IMR-90 (cell line): Measurements from ENCODE around the gene ALOX5AP. TPM values are rescaled to one million over a fixed set of nuclear protein-coding genes. Genes with fewer than 3 reads are reported as not detected.
"Not testable (repeated sequence)": the region's sequence is repeated elsewhere in the genome, so short reads cannot be mapped to it uniquely, and the experiment has no call there.

Experiments
- ATAC-seq: fragments of 200-7000 bp; cut with Tn5 transposase; 2 replicates; pipeline ENCODE4 v1.9.1; 2020; ENCODE audit warnings: low read depth, mild to moderate bottlenecking, moderate library complexity
- BruUV-seq: library from RNA; stranded (reverse); fragments of 400-500 nt; replicated peaks from 2 replicates; lab custom pipeline; 2021; lab: Mats Ljungman, UMichigan
- CTCF ChIA-PET: fragments of 300-600 bp; formaldehyde crosslinking; extraction: SDS; loops from one replicate; lab custom pipeline; 2021; ENCODE audit warnings: antibody characterized with exemption; lab: Yijun Ruan, JAX
- POLR2A ChIA-PET: fragments of 300-600 bp; sonication (Branson Sonifier 250); formaldehyde crosslinking; loops from one replicate; lab custom pipeline; 2022; ENCODE audit warnings: antibody characterized with exemption; ENCODE audit not compliant: unreplicated experiment; lab: Charles Lee
- DNase-seq: peaks from one replicate; pipeline ENCODE4 v3.0.0; 2013
- H2AFZ ChIP-seq: replicated peaks from 2 replicates; pipeline ENCODE3; 2013; ENCODE audit warnings: low read length, mild to moderate bottlenecking; ENCODE audit not compliant: poor library complexity
- H2AK5ac ChIP-seq: 2 replicates; pipeline ENCODE4 v1.6.1; 2013; ENCODE audit warnings: low read depth, low read length, inconsistent platforms
- H2AK9ac ChIP-seq: replicated peaks from 2 replicates; pipeline ENCODE3; 2013; ENCODE audit warnings: mild to moderate bottlenecking, low read depth, low read length, moderate library complexity; ENCODE audit not compliant: poor library complexity
- H2BK120ac ChIP-seq: 2 replicates; pipeline ENCODE4 v1.6.1; 2013; ENCODE audit warnings: low read depth, low read length, inconsistent platforms
- H2BK15ac ChIP-seq: 3 replicates; pipeline ENCODE4 v1.6.1; 2013; ENCODE audit warnings: low read depth, low read length, inconsistent platforms
- H2BK20ac ChIP-seq: 2 replicates; pipeline ENCODE4 v1.6.1; 2013; ENCODE audit warnings: low read depth, mild to moderate bottlenecking, inconsistent platforms, low read length, moderate library complexity
- H2BK5ac ChIP-seq: 2 replicates; pipeline ENCODE4 v1.6.1; 2013; ENCODE audit warnings: mild to moderate bottlenecking, low read depth, low read length, inconsistent platforms; ENCODE audit not compliant: poor library complexity, severe bottlenecking
- H3K14ac ChIP-seq: replicated peaks from 2 replicates; pipeline ENCODE4 v1.6.1; 2013; ENCODE audit warnings: low read depth, low read length, inconsistent platforms
- H3K18ac ChIP-seq: 2 replicates; pipeline ENCODE4 v1.6.1; 2013; ENCODE audit warnings: low read depth, low read length, control low read depth
- H3K23ac ChIP-seq: 2 replicates; pipeline ENCODE4 v1.6.1; 2013; ENCODE audit warnings: low read depth, low read length, inconsistent platforms
- H3K27ac ChIP-seq: 2 replicates; pipeline ENCODE4 v1.5.1; 2013; ENCODE audit warnings: mild to moderate bottlenecking, control low read depth, low read length; ENCODE audit not compliant: insufficient read depth
- H3K27me3 ChIP-seq: 2 replicates; pipeline ENCODE4 v1.6.1; 2013; ENCODE audit warnings: low read length; ENCODE audit not compliant: control insufficient read depth, insufficient read depth
- H3K36me3 ChIP-seq: 2 replicates; pipeline ENCODE4 v1.6.1; 2013; ENCODE audit warnings: low read length, mixed read lengths; ENCODE audit not compliant: control insufficient read depth, insufficient read depth
- H3K4ac ChIP-seq: 2 replicates; pipeline ENCODE4 v1.6.1; 2013; ENCODE audit warnings: low read depth, low read length, inconsistent platforms
- H3K4me1 ChIP-seq: 2 replicates; pipeline ENCODE4 v1.6.1; 2013; ENCODE audit warnings: low read length, mixed read lengths; ENCODE audit not compliant: control insufficient read depth, insufficient read depth
- H3K4me2 ChIP-seq: 2 replicates; pipeline ENCODE4 v1.6.1; 2013; ENCODE audit warnings: low read depth, mild to moderate bottlenecking, control low read depth, low read length, moderate library complexity
- H3K4me3 ChIP-seq: 2 replicates; pipeline ENCODE4 v1.5.1; 2013; ENCODE audit warnings: low read depth, mild to moderate bottlenecking, control low read depth, low read length, moderate library complexity; ENCODE audit not compliant: insufficient read depth
- H3K56ac ChIP-seq: 2 replicates; pipeline ENCODE4 v1.6.1; 2013; ENCODE audit warnings: low read length, inconsistent platforms; ENCODE audit not compliant: insufficient read depth; ENCODE audit errors: extremely low read depth
- H3K79me1 ChIP-seq, 2 experiments: 2 replicates each; pipeline ENCODE4 v1.6.1; 2013; ENCODE audit warnings: low read length in 2 of 2, inconsistent platforms in 1 of 2, low read depth in 1 of 2
- H3K9ac ChIP-seq: 2 replicates; pipeline ENCODE4 v1.6.1; 2013; ENCODE audit warnings: low read depth, low read length, control low read depth
- H3K9me1 ChIP-seq: 2 replicates; pipeline ENCODE4 v1.6.1; 2013; ENCODE audit warnings: low read length, inconsistent platforms; ENCODE audit not compliant: insufficient read depth
- H3K9me3 ChIP-seq: 2 replicates; pipeline ENCODE4 v1.6.1; 2013; ENCODE audit warnings: low read length; ENCODE audit not compliant: control insufficient read depth, insufficient read depth
- H4K20me1 ChIP-seq: 2 replicates; pipeline ENCODE4 v1.6.1; 2013; ENCODE audit warnings: low read length, inconsistent platforms; ENCODE audit not compliant: insufficient read depth
- H4K5ac ChIP-seq: 2 replicates; pipeline ENCODE4 v1.6.1; 2013; ENCODE audit warnings: mild to moderate bottlenecking, low read depth, low read length, control low read depth
- H4K8ac ChIP-seq, 2 experiments: 2 replicates each; pipeline ENCODE4 v1.6.1; 2013; ENCODE audit warnings: low read depth in 2 of 2, low read length in 2 of 2, control low read depth in 1 of 2, inconsistent platforms in 1 of 2
- H4K91ac ChIP-seq: 2 replicates; pipeline ENCODE4 v1.6.1; 2013; ENCODE audit warnings: low read depth, low read length, inconsistent platforms; ENCODE audit not compliant: insufficient read depth
- MAZ ChIP-seq: IDR thresholded peaks from 2 replicates; pipeline ENCODE4 v1.6.1; 2012; ENCODE audit warnings: low read depth, mild to moderate bottlenecking, low read length, improper control_type of control experiment, moderate library complexity, borderline replicate concordance
- WGBS, 2 experiments: methylation state at CpG; one replicate each; pipeline versions ENCODE4 v1.1.5 to v1.1.7; 2013; ENCODE audit warnings: missing lambda C conversion rate in 2 of 2; ENCODE audit not compliant: insufficient read length in 1 of 2; ENCODE audit errors: extremely low coverage in 2 of 2; 5-methylcytosine and 5-hydroxymethylcytosine counted together
- dilution Hi-C: fragments of 300-500 bp; cut with HindIII; formaldehyde crosslinking; loops from one replicate; pipeline ENCODE4 v1.14.3; 2018; ENCODE audit warnings: low sequenced_read_pairs; ENCODE audit not compliant: unreplicated experiment
- in situ Hi-C: fragments of 300-500 bp; cut with MboI; formaldehyde crosslinking; loops from 3 replicates; pipeline ENCODE4 v1.14.3; 2019; ENCODE audit warnings: low sequenced_read_pairs, inconsistent platforms, mixed read lengths
- intact Hi-C: fragments of 100-400 bp; cut with micrococcal nuclease; formaldehyde crosslinking; loops from 2 replicates; pipeline ENCODE4 v1.10.0; 2022
- polyA plus RNA-seq, 3 experiments: library from polyadenylated mRNA; depleted of rRNA; stranded (reverse); fragments of >200 nt; gene quantifications; 2 replicates each; pipeline ENCODE4 v1.2.3, GENCODE V29; 2012; ENCODE audit warnings: low replicate concordance in 1 of 3
- total RNA-seq: library from RNA; depleted of rRNA; stranded (reverse); fragments of >200 nt; gene quantifications from 2 replicates; pipeline ENCODE4 v1.2.3, GENCODE V29; 2012

The ALOX5AP gene
- total and polyA plus RNA-seq, 2 of the 4 experiments (the other 2 are of a cell fraction): 0.62 TPM; not detected in 1

DNA sequence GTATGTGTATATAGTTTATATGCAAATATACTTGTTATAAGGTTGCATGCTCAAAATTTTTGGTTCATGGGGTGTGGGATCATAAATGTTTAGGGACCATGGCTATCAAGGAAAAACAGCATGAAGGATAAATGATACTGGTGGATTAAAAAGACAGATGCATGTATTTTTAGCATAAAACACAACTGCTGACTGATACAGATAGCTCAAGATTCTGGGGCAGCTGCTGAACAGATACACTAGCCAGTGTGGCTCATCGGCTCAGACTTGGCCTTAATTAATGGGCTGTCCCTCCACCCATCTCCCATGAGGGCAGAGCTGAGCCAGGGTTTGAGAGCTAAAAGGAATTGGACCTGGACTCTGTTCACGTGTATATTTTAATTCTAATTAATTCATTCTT lies 11.4 kb downstream of the ALOX5AP start:
- H3K4me3 ChIP-seq: no peak overlapping the region
- H3K9ac ChIP-seq: no peak overlapping the region
- no peak overlapping the region for H2BK120ac ChIP-seq
- H4K8ac ChIP-seq: no peak overlapping the region
- H3K9me3 ChIP-seq: peaks cover 5% of the 10 kb centered on the region; the same call in 1 of the 2 replicates
- intact Hi-C loops (no loop called here), dilution Hi-C loops (no loop called here), in situ Hi-C loops (no loop called here)
- H3K4me1 ChIP-seq: peaks cover 15% of the 10 kb centered on the region
- ChIA-PET POLR2A (no interaction called here), CTCF (interaction anchor here (0.9 kb wide), 1 partner anchor 16 kb away, joined by 3 read pairs; no protein-coding TSS in a partner anchor)
- no peak overlapping the region for H3K14ac ChIP-seq
- H3K9me1 ChIP-seq: peaks cover 18% of the 10 kb centered on the region
- no peak for ATAC-seq
- no peak overlapping the region for H3K56ac ChIP-seq
- H3K27me3 ChIP-seq: peaks cover 5% of the 10 kb centered on the region
- no peak overlapping the region for H3K18ac ChIP-seq
- H3K4ac ChIP-seq: no peak overlapping the region
- no peak overlapping the region for H4K5ac ChIP-seq
- no peak for TF ChIP-seq MAZ
- WGBS, 2 experiments: no CpG with 5 or more reads among the region's 2 CpGs
- H2AFZ ChIP-seq: no peak overlapping the region
- no peak overlapping the region for H4K91ac ChIP-seq
- H3K79me1 ChIP-seq: no peaks in the 10 kb centered on the region
- no peak overlapping the region for H2BK15ac ChIP-seq
- no peak overlapping the region for H2BK5ac ChIP-seq
- DNase-seq: no peak
- peaks cover 11% of the 10 kb centered on the region; the same call in 1 of the 2 replicates for H4K20me1 ChIP-seq
- H2AK5ac ChIP-seq: no peak overlapping the region; the same call in 1 of the 2 replicates
- BruUV-seq: no TSS peak
- no peak overlapping the region for H2AK9ac ChIP-seq
- H3K27ac ChIP-seq: no peak overlapping the region
- H2BK20ac ChIP-seq: no peak overlapping the region
- H3K36me3 ChIP-seq: no peaks in the 10 kb centered on the region
- no peak overlapping the region for H3K23ac ChIP-seq
- no peak overlapping the region for H3K4me2 ChIP-seq

DNA sequence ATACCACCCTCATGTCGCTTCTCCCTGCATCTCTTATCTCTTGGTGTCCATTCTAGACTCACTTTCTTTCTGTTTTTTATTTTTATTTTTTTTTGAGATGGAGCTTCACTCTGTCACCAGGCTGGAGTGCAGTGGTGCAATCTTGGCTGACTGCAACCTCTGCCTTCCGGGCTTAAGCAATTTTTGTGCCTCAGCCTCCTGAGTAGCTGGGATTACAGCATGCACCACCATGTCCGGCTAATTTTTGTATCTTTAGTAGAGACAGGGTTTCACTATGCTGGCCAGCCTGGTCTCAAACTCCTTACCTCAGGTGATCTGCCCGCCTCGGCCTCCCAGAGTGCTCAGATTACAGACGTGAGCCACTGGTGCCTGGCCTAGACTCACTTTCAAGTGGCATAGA lies 12.5 kb downstream of the ALOX5AP start:
- H2BK120ac ChIP-seq, intact Hi-C loops, in situ Hi-C loops, H3K14ac ChIP-seq, DNase-seq, H3K4me3 ChIP-seq, BruUV-seq, H3K18ac ChIP-seq, CTCF ChIA-PET, H2AK9ac ChIP-seq, H3K9ac ChIP-seq, H3K27me3 ChIP-seq, H4K8ac ChIP-seq, ATAC-seq, H3K56ac ChIP-seq, H2AFZ ChIP-seq, H2BK5ac ChIP-seq, H2BK15ac ChIP-seq, H3K23ac ChIP-seq, H3K9me3 ChIP-seq, POLR2A ChIA-PET, H2BK20ac ChIP-seq, H2AK5ac ChIP-seq, dilution Hi-C loops, H3K27ac ChIP-seq, H4K5ac ChIP-seq, H4K91ac ChIP-seq, H3K4ac ChIP-seq, H3K36me3 ChIP-seq, H3K4me2 ChIP-seq, H3K79me1 ChIP-seq: not testable (repeated sequence)
- Histone ChIP-seq H4K20me1 (peaks cover 11% of the 10 kb centered on the region; the same call in 1 of the 2 replicates), H3K9me1 (peaks cover 16% of the 10 kb centered on the region), H3K4me1 (peaks cover 19% of the 10 kb centered on the region)
- 86% methylated on average over 1 of the region's 6 CpGs; no CpG with 5 or more reads in 1 of the 2 experiments for WGBS, 2 experiments
